OCI-LY3 (cell line): ENCODE results near the gene EXOSC6.
"Not testable (repeated sequence)": the region's sequence is repeated elsewhere in the genome, so short reads cannot be mapped to it uniquely, and the experiment has no call there.

Experiments used
- H2AFZ ChIP-seq: fragments of 200-600, 300-600 bp; shearing (Covaris generic); 2 replicates; pipeline ENCODE4 v1.6.0; 2014; ENCODE audit warnings: antibody characterized with exemption, low read depth, low read length
- H3K27ac ChIP-seq: fragments of 200-600, 300-600 bp; sonication (generic); 2 replicates; pipeline ENCODE4 v1.5.1; 2014; ENCODE audit warnings: mild to moderate bottlenecking, low read length, moderate library complexity, mixed read lengths
- H3K27me3 ChIP-seq: fragments of 200-600, 300-600 bp; sonication (generic); 2 replicates; pipeline ENCODE4 v1.6.1; 2014; ENCODE audit warnings: low read depth, low read length, mixed read lengths
- H3K36me3 ChIP-seq: fragments of 200-600, 300-600 bp; sonication (generic); replicated peaks from 2 replicates; pipeline ENCODE3; 2014; ENCODE audit warnings: low read depth, low read length, mixed read lengths
- H3K4me1 ChIP-seq: fragments of 300-600, 200-600 bp; sonication (generic); 2 replicates; pipeline ENCODE4 v1.6.1; 2014; ENCODE audit warnings: low read length, mixed read lengths
- H3K4me2 ChIP-seq: fragments of 200-600, 300-600 bp; sonication (generic); 2 replicates; pipeline ENCODE4 v1.6.1; 2014; ENCODE audit warnings: low read length, mixed read lengths
- H3K4me3 ChIP-seq: fragments of 300-600, 200-600 bp; sonication (generic); 2 replicates; pipeline ENCODE4 v1.5.1; 2014; ENCODE audit warnings: antibody characterized with exemption, mild to moderate bottlenecking, low read length, moderate library complexity
- H3K79me2 ChIP-seq: fragments of 300-600, 200-600 bp; shearing (Covaris generic); 2 replicates; pipeline ENCODE4 v1.6.1; 2014; ENCODE audit warnings: mild to moderate bottlenecking, low read length, mixed read lengths
- H3K9ac ChIP-seq: fragments of 300-600, 200-600 bp; shearing (Covaris generic); 2 replicates; pipeline ENCODE4 v1.6.0; 2014; ENCODE audit warnings: mild to moderate bottlenecking, low read length, moderate library complexity
- H3K9me3 ChIP-seq: fragments of 200-600, 300-600 bp; shearing (Covaris generic); 2 replicates; pipeline ENCODE4 v1.6.1; 2014; ENCODE audit warnings: low read length, mixed read lengths; ENCODE audit not compliant: insufficient read depth
- H4K20me1 ChIP-seq: fragments of 200-600, 300-600 bp; sonication (generic); 2 replicates; pipeline ENCODE4 v1.6.1; 2016; ENCODE audit warnings: low read length, mixed read lengths; ENCODE audit not compliant: insufficient read depth
- CTCF ChIP-seq: fragments of 200-600, 300-600 bp; sonication (generic); IDR thresholded peaks from 2 replicates; pipeline ENCODE4 v1.5.1; 2014; ENCODE audit warnings: antibody characterized with exemption, low read length, low read depth
- EZH2phosphoT487 ChIP-seq: fragments of 200-600 bp; shearing (Covaris generic); IDR thresholded peaks from 2 replicates; pipeline ENCODE4 v1.6.1; 2018; ENCODE audit warnings: antibody characterized with exemption, mixed run types, low read depth

Gene EXOSC6

GRCh38 chr16:70289229-70290094, 37.7 kb upstream of the EXOSC6 start, which contains the start of gene AARS1:
Gene AARS1, minus strand, starts transcription at chr16:70289506. Its CDS starts 6,743 bp downstream, at chr16:70282763.
- Histone ChIP-seq H3K9ac (peak within 1 kb of the TSS; percentile 95), H3K4me1 (peaks cover 10% of the 10 kb centered on the region), H3K4me2 (peak within 1 kb of the TSS; percentile 80), H3K27me3 (no peaks in the 10 kb centered on the region), H3K9me3 (no peaks in the 10 kb centered on the region), H3K36me3 (peaks cover 16% of the 10 kb centered on the region), H3K4me3 (peak within 1 kb of the TSS; percentile 93), H2AFZ (peak within 1 kb of the TSS; percentile 77; the same call in 1 of the 2 replicates), H4K20me1 (peaks cover 21% of the 10 kb centered on the region), H3K79me2 (peaks cover 46% of the 10 kb centered on the region), H3K27ac (peak within 1 kb of the TSS; percentile 86)
- TF ChIP-seq EZH2phosphoT487 = no peak
- no peak for TF ChIP-seq CTCF

DNA sequence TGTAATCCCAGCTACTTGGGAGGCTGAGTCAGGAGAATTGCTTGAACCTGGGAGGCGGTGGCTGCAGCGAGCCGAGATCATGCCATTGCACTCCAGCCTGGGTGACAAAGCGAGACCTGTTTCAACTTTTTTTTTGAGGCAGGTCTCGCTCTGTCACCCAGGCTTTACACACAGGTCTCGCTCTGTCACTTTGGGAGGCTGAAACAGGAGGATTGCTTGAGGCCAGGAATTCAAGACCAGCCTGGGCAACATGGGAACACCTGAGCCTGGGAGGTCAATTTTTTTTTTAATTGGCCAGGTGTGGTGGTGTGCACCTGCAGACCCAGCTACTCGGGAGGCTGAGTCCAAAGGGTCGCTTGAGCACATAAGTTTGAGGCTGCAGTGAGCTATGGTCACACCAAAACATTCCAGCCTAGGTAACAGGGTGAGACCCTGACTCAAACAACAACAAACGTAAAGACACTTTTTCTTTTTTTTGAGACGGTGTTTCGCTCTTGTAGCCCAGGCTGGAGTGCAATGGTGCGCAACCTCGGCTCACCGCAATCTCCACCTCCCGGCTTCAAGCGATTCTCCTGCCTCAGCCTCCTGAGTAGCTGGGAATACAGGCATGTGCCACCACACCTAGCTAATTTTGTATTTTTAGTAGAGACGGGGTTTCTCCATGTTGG, 35.7 kb upstream of the EXOSC6 start:
- peaks cover 64% of the 10 kb centered on the region for H3K79me2 ChIP-seq
- H3K9me3 ChIP-seq, H3K4me1 ChIP-seq, H3K27me3 ChIP-seq, H2AFZ ChIP-seq: not testable (repeated sequence)
- H3K27ac ChIP-seq = peak overlapping the region; percentile 86
- peaks cover 28% of the 10 kb centered on the region for H3K36me3 ChIP-seq
- H3K4me3 ChIP-seq = peak overlapping the region; percentile 93
- peaks cover 34% of the 10 kb centered on the region for H4K20me1 ChIP-seq
- peak overlapping the region; percentile 77 for H3K4me2 ChIP-seq
- H3K9ac ChIP-seq = peak overlapping the region; percentile 95

DNA sequence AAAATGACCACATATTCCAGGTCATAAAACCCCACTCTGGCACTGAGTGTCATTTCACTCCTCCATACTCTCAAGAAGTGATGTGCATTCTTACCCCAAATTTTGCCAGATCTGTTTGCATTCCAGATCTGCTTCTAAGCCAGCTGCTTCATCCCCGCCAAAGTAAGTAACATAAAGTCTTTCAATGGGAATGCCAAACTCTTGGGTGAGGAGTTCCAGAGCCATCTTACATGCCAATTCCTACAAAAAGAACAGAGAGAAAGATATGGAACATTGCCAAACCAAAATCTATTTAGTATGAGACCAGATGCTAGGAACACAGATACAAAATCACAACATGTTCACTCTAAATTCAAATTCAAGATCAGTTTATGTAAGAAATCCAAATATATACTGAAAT, 24.7 kb upstream of the EXOSC6 start:
- H3K79me2 ChIP-seq = peaks cover 34% of the 10 kb centered on the region
- no peaks in the 10 kb centered on the region for H3K4me1 ChIP-seq
- H3K4me2 ChIP-seq = no peak overlapping the region
- no peak overlapping the region for H3K9ac ChIP-seq
- peaks cover 12% of the 10 kb centered on the region; the same call in 1 of the 2 replicates for H4K20me1 ChIP-seq
- H3K9me3 ChIP-seq = no peaks in the 10 kb centered on the region
- no peaks in the 10 kb centered on the region for H3K27me3 ChIP-seq
- no peak overlapping the region for H3K4me3 ChIP-seq
- no peak for TF ChIP-seq CTCF
- TF ChIP-seq EZH2phosphoT487 = no peak
- no peak overlapping the region for H3K27ac ChIP-seq
- peaks cover 55% of the 10 kb centered on the region for H3K36me3 ChIP-seq
- no peak overlapping the region for H2AFZ ChIP-seq

DNA sequence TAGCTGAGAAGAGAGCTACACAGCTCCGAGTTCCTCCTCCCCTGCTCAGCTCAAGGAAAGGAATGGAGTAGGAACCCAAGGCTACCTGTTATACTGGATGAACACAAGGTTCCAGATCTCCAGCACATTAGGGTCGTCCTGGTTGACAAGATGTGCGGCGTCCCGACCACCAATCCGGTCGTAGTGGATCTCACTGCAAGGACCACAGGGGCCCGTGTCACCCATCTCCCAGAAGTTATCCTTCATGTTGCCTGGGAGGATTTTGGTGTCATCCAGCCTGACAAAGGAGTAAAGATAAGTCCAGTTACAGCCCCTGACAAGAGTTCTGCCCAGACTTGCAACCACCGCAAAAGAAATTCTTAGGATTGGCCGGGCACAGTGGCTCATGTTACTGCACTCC, 20.0 kb upstream of the EXOSC6 start:
- H3K9ac ChIP-seq = no peak overlapping the region
- H3K79me2 ChIP-seq = peaks cover under 1% of the 10 kb centered on the region; the same call in 1 of the 2 replicates
- peaks cover 5% of the 10 kb centered on the region for H4K20me1 ChIP-seq
- H3K4me1 ChIP-seq = no peaks in the 10 kb centered on the region
- H3K4me3 ChIP-seq = no peak overlapping the region
- no peak overlapping the region for H2AFZ ChIP-seq
- H3K4me2 ChIP-seq = no peak overlapping the region
- H3K36me3 ChIP-seq = peaks cover 54% of the 10 kb centered on the region
- H3K9me3 ChIP-seq = no peaks in the 10 kb centered on the region
- H3K27me3 ChIP-seq = no peaks in the 10 kb centered on the region
- TF ChIP-seq CTCF (no peak), EZH2phosphoT487 (no peak)
- no peak overlapping the region for H3K27ac ChIP-seq
